GM18867 (cell line): ENCODE data around the gene BACH2.
"Not testable (repeated sequence)": the region's sequence is repeated elsewhere in the genome, so short reads cannot be mapped to it uniquely, and the experiment has no call there.

ENCODE experiments used
- ATAC-seq: cut with Tn5 transposase; IDR thresholded peaks from one replicate; pipeline ENCODE4 v1.9.1; 2021; ENCODE audit warnings: mild to moderate bottlenecking, moderate library complexity; ENCODE audit not compliant: unreplicated experiment

Gene BACH2

DNA sequence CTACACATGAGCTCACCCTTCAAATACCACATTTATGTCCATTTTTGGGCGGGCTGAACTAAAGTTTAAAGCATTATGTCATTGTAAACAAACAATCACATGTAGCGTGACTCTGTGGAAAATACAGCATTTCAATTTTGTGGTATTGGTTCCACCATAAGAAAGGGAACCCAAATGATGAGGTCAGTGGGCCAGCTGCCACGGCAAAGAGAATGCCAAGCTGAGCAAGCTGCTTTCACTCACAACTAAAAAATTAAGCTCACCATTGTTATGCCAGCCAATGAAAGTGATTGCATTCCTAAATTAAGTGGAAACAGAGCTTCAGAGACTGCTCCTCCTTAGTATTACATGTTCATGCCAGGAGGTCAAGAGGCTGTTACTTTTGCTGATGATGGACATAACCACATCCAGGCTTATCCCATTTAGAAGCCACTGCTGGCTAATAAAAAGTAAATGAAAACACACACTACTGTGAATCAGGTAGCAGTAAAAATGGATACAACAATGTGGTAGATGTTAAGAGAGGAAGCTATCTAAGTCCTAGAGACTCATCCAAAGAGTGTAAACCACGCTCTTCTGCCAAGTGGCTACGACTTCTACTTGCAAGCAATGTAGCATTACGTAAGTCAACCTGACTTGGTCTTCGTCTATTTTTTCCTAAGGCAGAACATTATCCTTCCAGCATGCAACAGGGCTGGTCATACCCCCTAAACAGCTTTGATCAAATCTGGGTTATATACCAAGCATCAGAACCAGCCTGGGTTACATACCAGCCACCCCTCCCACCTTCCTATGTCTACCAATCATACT lies 164.8 kb downstream of the BACH2 start:
- ATAC-seq, result no peak

DNA sequence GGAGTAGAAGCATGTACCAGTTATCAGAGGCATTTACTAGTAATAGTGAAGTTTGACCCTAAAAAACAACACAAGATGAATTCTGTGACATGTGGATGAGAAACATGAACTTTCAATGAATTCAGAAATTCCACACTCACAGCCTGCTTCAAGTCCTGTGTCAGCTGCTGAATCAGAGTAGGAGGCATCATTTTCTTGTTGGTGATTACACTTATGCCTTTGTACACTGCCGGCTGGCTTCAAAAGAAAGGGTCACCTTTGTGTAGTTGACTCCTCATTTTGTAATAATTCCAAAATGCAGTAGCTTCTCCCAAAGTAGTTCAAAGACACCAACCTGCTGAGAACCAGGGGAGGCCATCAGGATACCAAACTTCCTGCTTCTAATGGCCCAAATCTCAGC lies 165.5 kb downstream of the BACH2 start:
- ATAC-seq, result no peak

DNA sequence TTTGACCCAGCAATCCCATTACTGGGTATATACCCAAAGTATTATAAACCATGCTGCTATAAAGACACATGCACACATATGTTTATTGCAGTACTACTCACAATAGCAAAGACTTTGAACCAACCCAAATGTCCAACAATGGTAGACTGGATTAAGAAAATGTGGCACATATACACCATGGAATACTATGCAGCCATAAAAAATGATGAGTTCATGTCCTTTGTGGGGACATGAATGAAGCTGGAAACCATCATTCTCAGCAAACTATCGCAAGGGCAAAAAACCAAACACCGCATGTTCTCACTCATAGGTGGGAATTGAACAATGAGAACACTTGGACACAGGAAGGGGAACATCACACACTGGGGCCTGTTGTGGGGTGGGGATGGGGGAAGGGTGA lies 168.0 kb downstream of the BACH2 start:
- not testable (repeated sequence) for ATAC-seq

DNA sequence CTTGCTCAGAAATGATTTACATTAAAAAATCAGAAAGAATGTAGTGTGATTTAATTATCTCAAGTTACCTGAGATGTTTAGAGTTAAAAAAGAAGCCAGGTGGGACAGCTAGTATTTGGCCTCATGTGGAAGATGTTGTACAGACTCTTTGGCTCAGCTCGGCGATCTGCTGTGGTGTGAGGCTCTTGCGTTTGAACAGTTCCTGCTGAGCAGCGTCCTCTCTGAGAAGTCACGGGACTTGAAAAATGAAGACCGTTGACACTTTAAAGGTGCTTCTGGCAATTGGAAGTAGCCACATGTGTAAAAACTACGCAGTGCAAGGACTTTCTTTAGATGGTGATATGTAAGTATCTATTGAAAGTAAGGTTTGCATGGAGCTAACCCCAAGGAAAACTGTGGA lies 169.0 kb downstream of the BACH2 start:
- ATAC-seq, result no peak

DNA sequence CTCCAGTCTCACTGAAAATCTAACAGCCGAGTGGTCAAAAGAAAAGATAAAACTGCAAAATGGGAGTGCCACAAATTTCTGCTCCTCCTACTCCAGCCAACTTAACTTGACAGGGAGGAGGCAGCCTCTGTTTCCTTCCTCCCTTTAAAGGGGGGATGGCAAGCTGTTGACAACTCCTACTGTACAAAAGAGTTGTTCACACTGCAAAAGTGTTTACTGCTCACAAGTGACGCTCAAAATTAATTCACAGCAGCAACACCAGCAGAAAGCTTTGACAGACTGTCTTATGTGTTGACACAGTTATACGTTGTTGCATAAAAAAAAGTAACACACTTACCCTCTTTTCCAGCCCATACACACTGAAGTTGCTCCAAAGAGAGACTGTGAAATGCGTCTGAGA lies 169.8 kb downstream of the BACH2 start:
- ATAC-seq, result no peak

DNA sequence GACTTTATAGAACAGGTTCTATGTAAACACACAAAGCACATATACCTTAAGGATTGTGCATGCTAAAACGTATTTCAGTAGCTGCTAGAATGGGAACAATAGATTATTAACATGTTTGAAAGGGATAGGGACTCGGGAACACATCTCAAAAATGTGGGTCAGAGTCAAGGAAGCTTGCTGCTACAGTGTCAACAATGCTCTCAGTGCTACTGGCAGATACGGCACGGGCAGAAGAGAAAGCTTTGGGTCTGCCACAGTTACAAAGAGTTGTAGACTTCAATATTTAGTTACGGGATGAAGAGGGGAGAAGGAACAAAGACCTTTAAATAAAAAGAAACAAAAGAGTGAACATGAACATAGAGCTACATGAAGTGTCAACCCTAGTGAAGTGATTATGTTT lies 170.5 kb downstream of the BACH2 start:
- ATAC-seq, result no peak

DNA sequence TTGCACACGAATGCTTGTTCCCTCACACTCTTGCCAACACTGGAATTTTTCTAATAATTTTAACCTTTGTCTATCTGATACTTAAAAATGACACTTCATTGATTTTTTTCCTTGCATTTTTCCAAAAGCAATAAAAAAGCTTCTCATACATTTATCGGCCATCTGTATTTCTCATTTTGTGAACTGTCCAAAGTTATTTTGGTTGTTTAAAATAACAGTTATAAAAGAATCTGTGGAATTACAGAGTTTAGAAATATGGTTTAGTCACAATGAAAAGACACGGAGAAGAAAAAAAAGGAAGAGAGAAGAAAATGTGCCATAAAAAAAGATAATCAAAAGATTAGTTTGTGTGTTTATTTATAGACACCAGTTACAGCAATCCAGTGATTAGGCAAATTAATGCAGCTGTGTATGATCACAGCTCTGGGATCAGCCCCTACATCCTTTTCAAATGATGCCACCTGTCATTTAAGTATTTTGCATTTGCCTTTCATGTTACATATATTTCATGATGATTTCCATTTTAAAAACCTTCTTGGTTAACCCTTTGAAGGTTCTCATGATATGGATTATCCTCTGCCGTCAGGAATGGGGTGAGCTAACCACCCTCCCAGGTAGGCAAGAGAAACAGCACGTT lies 171.7 kb downstream of the BACH2 start:
- ATAC-seq, result no peak

DNA sequence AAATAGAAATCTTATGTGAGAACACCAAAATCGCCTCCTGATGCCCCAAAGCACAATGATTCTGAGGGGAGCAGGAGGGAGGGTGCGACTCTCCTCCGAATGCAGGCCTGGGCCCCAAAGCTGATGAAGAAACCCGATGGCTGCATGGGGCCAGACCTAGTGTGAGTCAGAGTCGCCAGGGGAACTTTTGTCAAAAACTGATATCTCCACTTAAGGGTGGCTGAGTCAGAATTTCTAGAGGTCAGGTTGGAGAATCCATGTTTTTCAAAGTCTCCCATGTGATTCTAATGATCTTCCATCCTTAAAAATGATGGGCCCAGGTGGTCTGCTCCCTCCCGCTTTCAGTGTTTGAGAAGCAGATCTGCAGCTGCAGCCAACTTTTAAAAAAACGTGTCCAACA lies 172.8 kb downstream of the BACH2 start:
- ATAC-seq, result no peak

DNA sequence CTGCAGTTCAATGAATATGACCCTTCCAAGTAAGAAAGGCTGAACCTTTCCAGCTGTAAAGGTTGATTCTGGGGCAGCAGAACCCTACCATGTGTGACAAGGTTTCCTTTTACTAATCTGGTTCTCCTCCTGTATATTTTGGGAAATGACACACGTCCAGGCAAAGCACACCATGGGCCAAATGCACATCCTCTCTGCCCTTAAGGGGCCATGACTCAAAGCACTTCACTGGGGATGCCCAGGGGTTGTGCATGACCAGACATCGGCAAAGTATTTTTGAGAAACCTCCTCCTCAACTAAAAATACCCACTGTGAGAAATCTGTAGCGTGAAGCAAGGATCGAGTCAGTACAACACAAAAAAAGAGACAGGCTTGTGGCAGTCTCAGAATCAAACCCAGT lies 174.7 kb downstream of the BACH2 start:
- ATAC-seq, result peak; percentile 66

DNA sequence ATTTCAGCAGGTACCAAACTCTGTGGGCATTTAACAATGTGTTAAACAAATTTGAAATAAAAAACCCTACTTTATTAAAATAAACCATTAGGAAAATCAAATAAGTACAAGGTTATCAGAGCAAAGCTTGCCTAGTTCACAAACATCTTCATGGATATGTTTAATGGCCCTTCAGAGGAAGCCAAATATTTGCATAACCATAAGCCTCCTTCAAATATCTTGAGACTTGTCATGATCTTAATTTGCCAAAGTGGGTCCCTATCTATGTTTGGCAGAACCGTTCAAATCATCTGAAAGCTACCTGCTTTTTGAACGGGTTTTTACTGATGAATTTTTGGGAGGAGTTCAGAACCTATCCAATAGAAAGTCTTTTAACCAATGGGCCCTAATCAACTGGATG lies 176.3 kb downstream of the BACH2 start:
- ATAC-seq, result no peak

DNA sequence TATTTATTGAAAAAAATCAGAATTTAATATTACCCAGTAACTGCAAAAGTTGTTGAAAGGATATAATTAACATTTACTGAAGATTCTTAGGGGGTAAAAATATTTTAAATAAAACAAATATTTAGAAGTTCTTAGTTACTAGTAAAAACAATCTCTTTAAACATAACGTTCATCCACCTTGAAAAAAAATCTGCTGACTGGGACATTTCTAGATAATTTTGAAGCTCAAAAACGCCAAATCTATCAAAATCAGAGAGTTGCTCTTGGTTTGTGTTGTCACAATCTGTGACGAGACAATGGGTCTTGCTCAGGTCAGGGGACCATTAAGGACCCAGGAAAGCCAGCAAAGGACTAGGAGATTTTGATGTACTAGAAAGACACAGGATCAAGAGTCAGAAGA lies 177.0 kb downstream of the BACH2 start:
- ATAC-seq, result no peak

DNA sequence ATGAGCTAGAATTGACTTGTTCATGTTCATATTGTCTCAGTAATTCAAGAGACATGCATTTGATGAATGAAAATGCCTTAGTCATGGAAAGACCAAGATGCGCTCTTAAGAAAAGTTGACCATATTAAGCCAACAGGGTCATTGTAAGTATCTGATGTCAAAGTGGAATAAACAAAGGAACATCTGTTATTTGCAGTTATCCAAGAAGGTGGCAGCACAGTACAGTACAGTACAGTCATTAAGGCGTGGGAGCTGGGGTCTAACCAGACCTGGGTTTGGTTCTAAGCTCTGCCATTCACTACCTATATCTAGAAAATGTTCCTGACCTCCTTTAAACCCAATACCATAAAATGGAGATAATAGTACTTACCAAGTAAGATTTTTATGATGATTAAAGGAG lies 178.1 kb downstream of the BACH2 start:
- ATAC-seq, result no peak

DNA sequence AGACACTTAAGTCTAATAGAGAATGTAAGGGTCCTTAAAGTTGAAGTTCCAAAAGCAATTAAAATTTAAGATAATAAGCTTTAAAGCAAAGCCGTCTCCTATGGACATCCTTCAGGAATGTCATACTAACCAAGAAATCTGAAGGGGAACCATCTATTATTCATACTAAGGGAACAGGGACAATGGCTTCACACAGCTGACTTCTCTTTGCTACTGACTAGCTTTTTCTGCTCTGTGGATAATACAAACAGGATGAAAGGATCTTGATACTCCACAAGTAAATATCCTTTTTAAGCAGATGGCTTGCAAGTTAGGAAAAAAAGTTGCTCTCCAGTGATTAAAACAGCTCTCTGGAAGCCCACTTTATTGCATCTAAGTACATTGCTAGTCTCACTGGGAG lies 178.6 kb downstream of the BACH2 start:
- no peak for ATAC-seq

DNA sequence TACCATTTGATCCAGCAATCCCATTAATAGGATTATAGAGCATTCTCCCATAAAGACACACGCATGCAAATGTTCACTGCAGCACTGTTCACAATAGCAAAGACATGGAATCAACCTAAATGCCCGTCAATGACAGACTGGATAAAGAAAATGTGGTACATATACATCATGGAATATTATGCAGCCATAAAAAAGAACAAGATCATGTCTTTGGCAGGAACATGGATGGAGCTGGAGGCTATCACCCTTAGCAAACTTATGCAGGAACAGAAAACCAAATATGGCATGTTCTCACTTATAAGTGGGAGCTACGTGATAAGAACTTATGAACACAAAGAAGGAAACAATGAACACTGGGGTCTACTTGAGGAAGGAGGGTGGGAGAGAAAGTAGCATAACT lies 180.5 kb downstream of the BACH2 start:
- not testable (repeated sequence) for ATAC-seq

DNA sequence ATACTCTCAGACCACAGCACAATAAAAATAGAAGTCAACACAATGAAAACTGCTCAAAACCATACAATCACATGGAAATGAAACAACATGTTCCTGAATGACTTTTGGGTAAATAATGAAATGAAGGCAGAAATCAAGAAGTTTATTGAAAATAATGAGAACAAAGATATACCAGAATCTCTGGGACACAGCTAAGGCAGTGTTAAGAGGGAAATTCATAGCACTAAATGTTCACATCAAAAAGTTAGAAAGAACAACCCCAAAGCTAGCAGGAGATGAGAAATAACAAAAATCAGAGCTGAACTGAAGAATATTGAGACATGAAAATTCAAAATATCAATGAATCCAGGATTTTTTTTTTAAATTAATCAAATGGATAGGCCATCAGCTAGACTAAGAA lies 183.3 kb downstream of the BACH2 start:
- ATAC-seq, result no peak

DNA sequence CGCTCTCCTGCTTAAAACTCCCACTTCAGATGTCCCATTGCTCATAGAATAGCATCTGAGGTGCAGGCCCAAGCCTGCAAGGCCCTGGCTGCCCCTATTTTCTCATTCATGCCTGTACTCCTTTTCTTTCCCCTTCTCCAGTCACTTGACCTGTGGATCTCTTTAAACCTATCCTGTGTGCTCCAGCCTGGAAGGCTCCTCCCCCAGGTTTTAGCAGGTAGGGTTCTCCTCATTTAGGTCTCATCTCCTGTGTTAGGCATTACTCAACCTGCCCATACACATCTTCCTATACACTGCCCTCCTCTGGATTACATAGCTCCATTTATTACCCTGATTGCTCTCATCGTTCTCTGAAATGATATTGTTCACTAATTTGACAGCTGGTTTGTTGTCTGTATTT lies 185.3 kb downstream of the BACH2 start:
- ATAC-seq, result no peak

DNA sequence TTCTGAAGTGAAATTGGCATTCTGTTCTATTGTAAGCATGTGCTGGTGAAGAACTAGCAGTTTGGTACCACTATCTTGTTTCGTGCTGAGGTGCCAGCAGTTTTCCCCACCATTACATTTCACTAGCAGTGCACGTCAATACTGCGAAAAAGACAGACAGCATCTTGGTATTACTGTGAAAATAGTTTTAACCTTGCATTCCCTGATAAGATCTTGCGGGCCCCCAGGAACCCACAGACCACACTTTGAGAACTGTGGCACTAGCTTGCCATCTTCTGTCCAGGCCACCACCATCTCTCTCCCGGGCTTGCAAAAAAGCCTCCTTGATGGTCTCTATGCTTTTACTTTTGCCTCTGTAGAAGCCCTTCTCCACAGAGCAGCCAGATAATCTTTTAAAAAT lies 185.7 kb downstream of the BACH2 start:
- ATAC-seq, result no peak

DNA sequence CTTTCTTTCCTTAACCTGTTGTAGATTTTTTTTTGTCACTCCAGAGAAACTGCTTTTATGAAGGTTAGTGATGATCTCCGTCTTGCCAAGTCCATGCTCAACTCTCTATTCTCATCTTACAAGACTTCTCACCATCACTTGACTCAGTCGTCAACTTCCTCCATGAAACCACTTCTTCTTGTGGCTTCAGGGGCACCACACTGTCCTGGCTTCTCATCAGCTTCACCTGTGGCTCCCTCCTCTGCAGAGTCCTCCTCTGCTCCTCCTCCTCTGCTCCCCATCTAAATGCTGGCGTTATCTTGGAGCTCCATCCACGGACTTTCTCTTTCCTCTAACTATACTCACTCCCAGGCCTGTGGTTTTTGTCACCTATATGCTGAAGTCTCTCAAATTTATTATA lies 187.5 kb downstream of the BACH2 start:
- no peak for ATAC-seq

DNA sequence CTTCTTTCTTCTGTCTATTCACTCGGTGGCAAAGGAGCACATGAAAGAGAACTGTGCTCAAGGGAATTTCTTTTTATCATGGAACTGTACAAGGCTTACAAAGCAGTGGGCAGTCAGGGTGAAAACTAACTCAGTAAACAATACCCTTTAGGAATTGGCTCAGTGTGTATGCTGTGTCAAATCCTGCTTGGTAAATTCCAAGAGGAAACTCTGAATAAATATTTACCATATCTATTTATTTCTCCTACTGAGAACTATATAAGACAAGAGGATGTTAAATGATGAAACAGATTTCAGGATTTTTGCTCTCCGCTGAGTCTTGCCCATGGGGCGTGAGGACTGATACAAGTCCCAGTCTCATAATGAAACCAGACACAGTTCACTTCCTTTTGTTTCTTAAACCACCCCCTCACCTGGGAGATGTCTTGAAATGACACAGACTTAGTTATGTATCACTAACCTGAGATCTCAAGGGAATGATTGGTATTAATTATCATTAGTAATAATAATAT lies 188.8 kb downstream of the BACH2 start:
- peak; percentile 87 for ATAC-seq

DNA sequence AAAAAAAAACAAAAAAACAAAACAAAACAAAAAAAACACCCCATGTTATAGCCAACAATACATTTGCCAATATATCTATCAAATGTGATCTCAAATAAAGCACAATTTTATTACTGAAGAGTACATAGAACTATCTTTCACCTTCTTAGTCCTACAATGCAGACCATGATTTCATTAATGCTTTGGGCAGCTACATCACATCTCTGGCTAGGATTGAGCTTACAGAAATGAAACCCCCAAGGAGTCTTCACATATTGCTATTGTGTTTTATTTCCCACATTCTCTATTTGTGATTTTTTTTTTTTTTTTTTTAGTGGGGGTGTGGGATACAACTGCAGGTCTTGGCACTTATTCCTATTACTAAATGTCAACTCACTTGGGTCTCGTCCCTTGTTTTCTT lies 189.3 kb downstream of the BACH2 start:
- ATAC-seq, result no peak

DNA sequence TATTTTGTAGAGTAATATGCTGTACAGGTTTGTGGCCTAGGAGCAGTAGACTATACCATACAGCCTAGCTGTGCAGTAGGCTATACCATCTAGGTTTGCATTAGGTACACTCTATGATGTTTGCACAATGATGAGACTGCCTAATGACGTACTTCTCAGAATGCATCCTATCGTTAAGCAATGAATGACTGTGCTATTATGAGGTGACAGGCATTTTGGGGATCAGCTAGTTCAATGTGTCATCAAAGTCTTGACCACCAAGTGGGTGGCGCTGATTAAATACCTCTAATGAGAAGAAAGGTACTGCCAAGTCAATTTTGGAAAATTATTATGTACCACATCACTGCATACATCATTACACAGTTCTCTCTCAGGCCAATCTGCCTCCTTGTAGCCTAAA lies 190.2 kb downstream of the BACH2 start:
- no peak for ATAC-seq

DNA sequence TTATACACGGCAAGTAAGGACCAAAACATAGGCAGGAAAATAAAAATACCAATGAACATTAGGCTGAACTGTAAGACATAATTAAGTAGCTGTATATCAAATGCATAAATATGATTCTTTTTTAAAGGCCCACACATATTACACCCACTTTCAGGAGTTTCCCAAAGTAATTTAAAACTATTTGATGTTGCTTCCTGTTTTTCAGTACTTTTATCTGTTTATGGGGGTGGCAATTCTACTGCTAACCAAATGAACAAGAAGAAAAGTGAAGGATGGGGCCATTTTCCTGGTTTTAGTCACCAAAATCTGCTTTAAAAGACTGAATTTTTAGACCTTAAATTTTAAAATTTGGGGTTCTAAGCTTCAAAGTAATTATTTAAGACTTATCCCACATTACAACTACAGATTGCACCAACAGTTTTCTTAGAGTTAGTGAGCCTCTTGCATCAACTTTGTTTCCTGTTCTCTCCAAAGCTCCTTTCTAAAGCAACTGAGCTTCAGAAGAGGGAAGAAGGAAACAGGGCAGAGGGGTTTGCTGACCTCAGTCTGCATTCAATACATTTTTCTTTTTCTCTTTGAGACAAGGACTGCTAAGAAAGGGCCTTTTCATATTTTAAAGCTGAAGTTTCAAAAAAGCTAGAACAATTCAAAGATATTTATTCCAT lies 191.0 kb downstream of the BACH2 start:
- ATAC-seq, result no peak
